DMS79 (cell line): ENCODE data around the gene PDIK1L.

Source experiments
- DNase-seq: peaks from one replicate; lab custom pipeline; 2025; lab: John Stamatoyannopoulos, UW

The PDIK1L gene

DNA sequence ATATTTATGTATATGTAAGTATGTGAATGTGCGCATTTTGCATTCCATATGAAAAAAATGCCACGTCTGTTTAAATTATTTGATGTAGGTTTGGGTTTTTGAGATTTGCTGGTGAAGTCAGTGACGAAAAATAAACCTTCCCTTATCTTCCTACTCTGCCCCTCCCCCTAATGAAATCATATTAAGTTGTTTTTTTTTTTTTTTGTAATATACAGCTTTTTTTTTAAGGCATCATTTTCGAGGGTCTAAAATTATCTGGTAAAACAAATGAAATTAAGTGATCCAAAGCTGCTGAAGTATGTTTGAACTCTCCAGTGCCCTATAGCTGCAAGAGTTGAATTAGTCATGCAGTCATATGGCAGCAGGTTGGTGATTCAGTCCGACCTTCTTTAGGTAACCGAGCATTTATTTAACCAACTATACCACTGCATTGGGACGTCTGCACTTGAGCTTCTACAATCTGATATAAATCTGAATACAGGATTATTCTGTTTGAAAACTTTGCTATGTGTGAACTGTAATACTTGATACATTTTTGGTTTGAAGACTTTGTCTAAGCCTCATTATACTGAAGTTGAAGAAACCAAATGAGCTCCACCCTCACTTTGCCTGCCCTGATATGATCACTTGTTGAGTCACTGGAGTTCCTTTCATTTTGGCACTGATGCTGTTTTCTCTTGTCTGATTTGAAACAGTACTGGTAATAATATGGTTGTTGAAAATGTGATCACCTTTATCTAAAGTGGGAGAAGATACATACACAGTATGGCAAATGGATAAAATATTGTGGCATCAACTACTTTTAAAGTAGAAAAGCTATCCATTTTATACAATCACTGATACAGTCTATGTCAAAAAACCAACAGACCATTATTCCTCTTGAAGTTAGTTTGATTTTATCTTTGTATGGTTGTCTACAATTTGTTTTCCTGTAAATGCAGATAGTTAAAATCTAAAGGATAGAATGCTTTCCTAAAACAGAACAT is 11.7 kb downstream of the PDIK1L start:
- no peak for DNase-seq

DNA sequence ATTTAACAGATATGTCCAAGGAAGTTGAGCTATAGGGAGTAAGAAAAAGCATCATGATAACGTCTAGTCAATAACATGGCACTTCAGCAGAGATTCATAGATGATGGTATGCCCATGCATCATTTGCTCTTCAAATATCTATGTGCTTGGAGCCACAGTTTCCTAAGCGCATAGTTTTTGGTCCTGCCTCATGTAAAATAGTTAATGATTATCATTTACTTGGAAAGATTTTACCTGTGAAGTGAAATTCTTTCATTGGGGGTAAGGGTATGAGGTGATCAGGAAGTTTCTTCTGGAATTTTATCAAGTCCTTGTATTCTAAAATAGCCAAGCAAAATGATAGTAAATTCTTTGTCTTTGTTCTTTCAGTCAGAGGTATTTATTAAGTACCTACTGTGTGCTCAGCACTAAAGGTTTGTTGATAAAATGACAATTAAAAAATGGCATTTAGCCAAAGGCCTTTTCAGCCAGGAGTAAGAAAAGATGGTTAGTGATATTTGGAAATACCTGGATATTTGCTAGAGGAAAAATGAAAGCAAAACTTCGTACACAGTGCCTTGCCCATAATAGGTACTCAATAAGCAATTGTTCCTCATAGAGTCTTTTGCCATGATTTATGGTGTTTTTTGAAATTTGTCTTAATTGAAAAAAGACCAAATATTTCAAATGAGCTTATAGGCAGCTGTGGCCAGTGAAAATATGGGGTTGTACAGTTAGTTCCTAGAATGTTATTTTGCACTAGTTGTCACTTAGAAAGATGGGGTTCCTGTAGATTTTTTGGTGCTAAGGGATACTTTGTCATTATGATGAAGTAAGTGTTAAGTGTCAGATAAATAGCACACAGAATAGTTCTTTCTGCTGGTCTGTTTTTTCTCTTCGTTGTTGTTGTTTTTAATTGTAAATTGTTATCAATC is 13.1 kb downstream of the PDIK1L start:
- DNase-seq = no peak

DNA sequence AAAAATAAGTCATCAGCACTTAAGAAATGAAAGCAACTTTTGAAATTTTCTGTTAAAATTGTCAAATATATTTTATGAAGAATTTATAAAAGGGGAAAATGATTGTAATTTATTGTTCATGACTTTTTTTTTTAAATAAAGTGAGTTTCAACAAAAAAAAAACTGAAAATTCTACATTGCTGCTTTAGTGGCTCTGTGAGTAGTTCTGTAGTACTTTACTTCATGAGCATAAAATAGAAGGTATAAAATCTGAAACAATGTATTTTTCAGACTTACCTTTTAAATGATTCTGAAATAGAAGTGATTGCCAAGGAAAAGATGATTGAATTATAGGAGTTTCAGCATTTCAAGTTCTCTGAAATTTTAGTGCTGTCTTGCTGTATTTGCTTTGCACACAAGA is 13.8 kb downstream of the PDIK1L start:
- DNase-seq = no peak

GRCh38 chr1:26125946-26126320 is 14.3 kb downstream of the PDIK1L start:
- DNase-seq = no peak

- DNase-seq = peak; percentile 98
Measured at GRCh38 chr1:26126321-26127084, 14.9 kb downstream of the PDIK1L start.

GRCh38 chr1:26127235-26128163 is 15.9 kb downstream of the PDIK1L start:
- DNase-seq = no peak

GRCh38 chr1:26129778-26130177 is 18.2 kb downstream of the PDIK1L start:
- no peak for DNase-seq

- no peak for DNase-seq
Measured at GRCh38 chr1:26130695-26131094, 19.1 kb downstream of the PDIK1L start.

DNA sequence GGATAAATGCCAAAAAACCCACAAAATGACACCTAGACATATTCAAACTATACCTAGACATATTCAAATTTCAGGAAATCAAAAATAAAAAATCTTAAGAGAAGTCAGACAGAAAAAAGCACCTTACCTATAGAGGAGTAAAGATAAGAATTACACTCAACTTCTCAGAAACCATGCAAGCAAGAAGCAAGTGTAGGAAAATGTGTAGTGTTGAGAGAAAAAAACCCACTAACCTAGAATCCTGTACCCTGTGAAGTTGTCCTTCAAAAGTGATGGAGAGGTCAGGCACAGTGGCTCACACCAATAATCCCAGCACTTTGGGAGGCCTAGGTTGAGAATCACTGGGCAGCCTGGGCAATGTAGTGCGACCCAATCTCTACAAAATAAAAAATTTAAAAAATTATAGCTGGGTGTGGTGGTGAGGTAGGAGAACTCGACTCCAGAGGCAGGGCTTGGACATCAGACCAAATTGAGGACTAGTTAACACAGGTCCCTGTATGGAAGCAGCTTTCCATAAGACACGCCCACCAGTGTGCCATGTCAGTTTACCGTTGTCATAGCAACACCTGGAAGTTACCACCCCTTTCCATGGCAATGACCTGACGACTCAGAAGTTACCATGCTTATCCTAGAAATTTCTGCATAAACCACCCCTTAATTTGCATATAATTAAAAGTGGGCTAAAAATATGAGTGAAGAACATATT is 20.7 kb downstream of the PDIK1L start:
- no peak for DNase-seq

GRCh38 chr1:26132834-26133167 is 21.2 kb downstream of the PDIK1L start:
- DNase-seq = no peak

GRCh38 chr1:26134466-26134865 is 22.8 kb downstream of the PDIK1L start:
- no peak for DNase-seq

DNA sequence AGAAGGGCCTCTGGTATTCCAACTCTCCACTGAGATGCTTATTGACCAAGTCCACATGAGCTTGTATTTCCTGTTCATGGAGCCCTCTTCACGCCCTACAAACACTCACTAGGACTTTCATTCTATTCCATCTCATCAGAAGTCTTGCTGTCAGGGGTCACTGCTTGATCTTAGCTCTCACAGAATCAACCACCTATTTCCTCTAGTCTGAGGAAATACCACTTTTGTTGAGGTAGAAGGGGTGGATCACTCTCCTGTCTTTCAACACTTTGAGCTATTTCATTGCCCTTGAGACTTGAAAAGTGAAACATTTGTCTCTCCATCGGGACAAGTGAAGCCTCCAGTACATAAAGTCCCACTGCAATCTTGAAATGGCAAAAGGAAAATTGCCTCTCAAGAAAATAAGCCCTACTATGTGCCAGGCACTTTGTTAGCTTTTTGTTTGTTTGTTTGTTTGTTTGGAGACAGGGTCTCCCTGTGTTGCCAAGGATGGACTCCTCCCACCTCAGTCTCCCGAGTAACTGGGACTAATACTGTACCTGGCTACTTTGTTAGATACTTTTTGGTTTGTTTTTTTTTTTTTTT is 27.4 kb downstream of the PDIK1L start:
- DNase-seq = peak; percentile 97

- DNase-seq = no peak
Measured at GRCh38 chr1:26142159-26142558, 30.5 kb downstream of the PDIK1L start.

DNA sequence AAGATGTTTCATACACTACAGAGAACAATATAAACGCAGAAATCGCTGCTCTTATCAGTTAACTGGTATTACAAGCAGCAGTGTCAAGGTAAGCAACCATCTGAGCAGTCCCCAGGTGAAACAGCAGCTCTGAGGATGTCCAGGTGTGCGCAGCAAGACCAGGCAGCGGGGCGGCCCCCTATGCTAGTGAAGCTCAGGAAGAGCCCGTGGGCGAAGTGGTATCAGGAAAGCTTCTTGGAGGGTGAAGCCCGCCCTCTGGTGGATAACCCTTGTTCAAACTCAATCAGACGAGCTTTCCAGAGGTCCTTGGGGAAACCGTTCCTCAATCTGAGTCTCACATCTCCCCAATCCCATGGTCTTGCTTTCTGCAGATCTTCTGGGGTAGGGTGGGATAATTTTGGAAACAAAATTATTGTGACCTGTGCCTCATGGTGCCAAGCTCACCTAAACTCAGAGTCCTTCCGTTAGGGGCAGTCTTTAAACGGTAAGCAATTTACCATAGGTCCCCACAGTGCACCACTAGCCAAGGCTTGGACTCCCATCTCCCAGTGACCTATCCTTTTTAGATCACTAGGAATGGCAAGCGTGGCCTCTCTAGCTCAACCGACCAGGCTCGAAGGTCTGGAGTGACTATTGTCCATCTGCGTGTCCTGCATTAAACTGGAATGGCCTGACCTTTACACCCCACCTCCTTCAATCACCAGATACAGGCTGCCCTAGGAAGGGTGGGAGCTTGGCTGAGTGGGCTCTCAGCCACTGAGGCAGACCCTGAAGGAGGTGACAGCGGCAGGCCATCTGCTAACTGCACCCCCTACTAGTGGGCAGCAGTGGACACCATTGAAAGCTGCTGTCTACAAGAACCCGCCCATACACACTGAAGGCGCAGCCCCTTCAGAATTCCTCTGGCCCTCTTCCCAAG is 33.7 kb downstream of the PDIK1L start:
- peak; percentile 80 for DNase-seq

DNA sequence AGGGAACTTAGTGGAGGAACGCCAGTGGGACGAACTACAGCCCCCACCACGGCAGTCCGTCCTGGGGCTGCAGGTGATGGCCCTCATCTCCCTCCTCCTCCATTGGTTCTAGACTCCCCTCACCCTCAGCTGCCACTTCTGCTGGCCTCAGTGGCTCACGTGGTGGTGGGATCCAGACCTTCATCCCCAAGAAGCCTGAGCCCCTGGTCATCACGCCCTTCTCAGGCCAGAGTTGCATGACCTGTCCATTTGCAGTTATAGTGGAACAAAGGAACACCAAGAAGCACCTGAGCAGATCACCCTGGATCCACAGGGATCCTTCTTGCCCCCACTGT is 34.3 kb downstream of the PDIK1L start:
- DNase-seq = no peak

DNA sequence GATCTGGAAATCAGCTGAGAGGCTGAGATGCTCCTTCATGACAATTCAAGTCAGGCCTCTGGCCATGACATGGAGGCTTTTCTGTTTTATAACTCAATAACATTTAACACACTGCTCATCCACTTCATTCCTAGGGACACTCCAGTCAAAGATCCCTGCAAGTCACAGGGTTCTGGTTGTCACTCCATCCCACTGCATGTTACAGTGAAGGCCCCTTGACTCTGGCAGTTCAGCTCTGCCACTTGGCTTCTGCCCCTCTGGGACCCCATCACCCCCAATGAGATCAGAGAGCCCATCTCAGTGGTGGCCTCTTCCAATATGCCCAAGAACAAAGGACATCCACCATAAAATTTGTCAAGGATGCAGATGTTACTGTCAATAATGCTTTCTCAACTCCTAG is 37.3 kb downstream of the PDIK1L start:
- no peak for DNase-seq

GRCh38 chr1:26153966-26154532 is 42.4 kb downstream of the PDIK1L start:
- DNase-seq = no peak

GRCh38 chr1:26154750-26155149 is 43.1 kb downstream of the PDIK1L start:
- no peak for DNase-seq
